ENCODE results near the gene AK8. TPM values are rescaled to one million over a fixed set of nuclear protein-coding genes. Genes with fewer than 3 reads are reported as not detected.

The AK8 gene
- total RNA-seq, 2 experiments from 2014 or later: 0.10 to 0.36 TPM

DNA sequence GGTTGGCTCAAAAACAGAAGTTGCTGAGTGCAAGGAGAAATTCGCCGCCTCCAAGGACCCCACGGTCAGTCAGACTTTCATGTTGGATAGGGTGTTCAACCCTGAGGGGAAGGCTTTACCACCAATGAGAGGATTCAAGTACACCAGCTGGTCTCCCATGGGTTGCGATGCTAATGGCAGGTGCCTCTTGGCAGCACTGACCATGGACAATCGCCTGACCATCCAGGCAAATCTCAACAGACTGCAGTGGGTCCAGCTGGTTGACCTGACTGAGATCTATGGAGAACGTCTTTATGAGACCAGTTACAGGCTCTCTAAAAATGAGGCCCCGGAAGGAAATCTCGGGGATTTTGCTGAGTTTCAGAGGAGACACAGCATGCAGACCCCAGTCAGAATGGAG is 200.1 kb downstream of the AK8 start:
- Mint-ChIP-seq H3K36me3 (peaks cover 48% of the 10 kb centered on the region), H3K4me3 (no peak overlapping the region), H3K4me1 (peaks cover 52% of the 10 kb centered on the region), H3K27me3 (no peaks in the 10 kb centered on the region), H3K9me3 (no peaks in the 10 kb centered on the region), H3K27ac (no peak overlapping the region)
- DNase-seq: no peak

Other genes with a start within 250 kb of the AK8 start
- gene DDX31, start 208.3 kb downstream of the AK8 start, total RNA-seq: 10 to 100 TPM; 29.4 to 29.9 TPM
- 10 to 100 TPM; 21.8 to 23.4 TPM for gene GTF3C4, start 207.8 kb downstream of the AK8 start, total RNA-seq
- 1 to 10 TPM; 1.9 to 2.7 TPM for gene SPACA9, start 614 bp upstream of the AK8 start, total RNA-seq
- 10 to 100 TPM; 23.6 to 28.5 TPM for gene TSC1, start 66.3 kb upstream of the AK8 start, total RNA-seq
- not detected for gene GFI1B, start 100.4 kb upstream of the AK8 start, total RNA-seq
- 10 to 100 TPM; 85.4 to 90.2 TPM for gene GTF3C5, start 152.7 kb upstream of the AK8 start, total RNA-seq
- 1 to 10 TPM; 2.3 to 2.8 TPM for gene CEL, start 183.7 kb upstream of the AK8 start, total RNA-seq
- 10 to 100 TPM; 50.3 to 51.9 TPM for gene RALGDS, start 243.0 kb upstream of the AK8 start, total RNA-seq